GM19023 (cell line): ENCODE data around the gene SLC16A3.
"Not testable (repeated sequence)": the region's sequence is repeated elsewhere in the genome, so short reads cannot be mapped to it uniquely, and the experiment has no call there.

ENCODE experiments used
- ATAC-seq: cut with Tn5 transposase; IDR thresholded peaks from one replicate; pipeline ENCODE4 v1.9.1; 2021; ENCODE audit warnings: mild to moderate bottlenecking, moderate library complexity; ENCODE audit not compliant: unreplicated experiment

The SLC16A3 gene

DNA sequence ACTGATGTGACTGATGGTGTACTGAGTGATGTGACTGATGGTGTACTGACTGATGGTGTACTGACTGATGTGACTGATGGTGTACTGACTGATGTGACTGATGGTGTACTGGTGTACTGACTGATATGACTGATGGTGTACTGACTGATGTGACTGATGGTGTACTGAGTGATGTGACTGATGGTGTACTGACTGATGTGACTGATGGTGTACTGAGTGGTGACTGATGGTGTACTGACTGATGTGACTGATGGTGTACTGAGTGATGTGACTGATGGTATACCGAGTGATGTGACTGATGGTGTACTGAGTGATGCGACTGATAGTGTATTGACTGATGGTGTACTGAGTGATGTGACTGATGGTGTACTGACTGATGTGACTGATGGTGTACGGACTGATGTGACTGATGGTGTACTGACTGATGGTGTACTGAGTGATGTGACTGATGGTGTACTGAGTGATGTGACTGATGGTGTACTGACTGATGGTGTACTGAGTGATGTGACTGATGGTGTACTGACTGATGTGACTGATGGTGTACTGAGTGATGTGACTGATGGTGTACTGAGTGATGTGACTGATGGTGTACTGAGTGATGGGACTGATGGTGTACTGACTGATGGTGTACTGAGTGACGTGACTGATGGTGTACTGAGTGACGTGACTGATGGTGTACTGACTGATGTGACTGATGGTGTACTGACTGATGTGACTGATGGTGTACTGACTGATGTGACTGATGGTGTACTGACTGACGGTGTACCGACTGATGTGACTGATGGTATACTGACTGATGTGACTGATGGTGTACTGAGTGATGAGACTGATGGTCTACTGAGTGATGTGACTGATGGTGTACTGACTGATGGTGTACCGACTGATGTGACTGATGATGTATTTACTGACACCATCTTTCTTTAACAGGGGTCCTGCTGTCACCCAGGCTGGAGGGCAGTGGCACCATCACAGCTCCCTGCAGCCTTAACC, 31.4 kb downstream of the SLC16A3 start:
- ATAC-seq = not testable (repeated sequence)

DNA sequence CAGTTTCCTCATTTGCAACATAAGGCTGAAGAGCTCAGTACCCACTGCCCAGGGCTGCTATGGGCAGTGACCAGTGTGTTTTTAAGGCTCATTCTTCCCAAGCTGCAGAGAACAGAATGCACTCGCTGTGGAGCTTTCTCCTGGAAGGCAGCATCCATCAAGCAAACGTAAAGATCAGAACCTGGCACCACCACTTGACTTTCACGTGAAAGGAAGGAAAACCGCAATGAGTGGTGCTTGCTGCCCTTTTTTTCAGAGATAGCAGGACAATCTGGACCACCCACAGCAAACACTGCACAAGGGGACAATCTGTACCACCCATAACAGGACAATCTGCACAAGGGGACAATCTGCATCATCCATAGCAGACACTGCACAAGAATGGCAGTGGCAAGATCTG, 33.5 kb downstream of the SLC16A3 start:
- ATAC-seq = no peak

DNA sequence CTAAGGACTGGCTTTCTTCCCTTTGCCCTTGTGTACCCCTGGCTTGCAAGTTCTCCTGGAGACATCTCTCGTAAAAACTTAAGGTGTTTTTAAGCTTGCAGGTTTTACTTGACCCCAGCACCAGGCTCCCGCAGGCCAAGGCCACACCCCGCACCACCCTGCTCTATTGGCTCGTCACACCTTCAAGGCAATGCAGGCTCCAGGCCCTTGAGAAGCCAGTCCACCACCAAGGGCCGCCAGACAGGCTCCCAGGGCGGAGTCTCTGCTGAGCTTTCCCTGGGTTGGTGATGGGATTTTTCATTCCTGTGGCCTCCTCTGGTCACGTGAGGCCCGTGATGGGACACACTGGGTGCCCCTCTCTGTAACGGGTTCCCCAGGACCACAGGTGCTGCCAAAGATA, 34.8 kb downstream of the SLC16A3 start:
- ATAC-seq = no peak

DNA sequence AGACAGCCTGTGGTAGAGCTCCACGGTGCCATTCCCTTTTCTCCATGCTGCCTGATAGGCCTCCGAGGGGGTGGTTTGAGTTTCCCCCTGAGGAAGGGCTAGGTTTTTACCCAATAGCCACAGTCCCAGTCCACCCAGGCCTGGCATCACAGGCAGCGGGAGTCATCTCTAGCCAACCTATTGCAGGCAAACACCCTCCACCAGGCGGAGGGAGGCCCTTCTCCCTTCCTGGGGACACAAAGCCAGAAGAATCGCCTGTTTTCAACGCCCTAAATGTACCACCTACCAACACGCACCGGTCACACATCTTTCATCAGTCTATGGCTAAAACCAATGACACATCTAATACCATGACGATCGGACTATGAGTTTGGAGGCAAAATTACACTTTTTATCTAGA, 37.3 kb downstream of the SLC16A3 start:
- no peak for ATAC-seq

DNA sequence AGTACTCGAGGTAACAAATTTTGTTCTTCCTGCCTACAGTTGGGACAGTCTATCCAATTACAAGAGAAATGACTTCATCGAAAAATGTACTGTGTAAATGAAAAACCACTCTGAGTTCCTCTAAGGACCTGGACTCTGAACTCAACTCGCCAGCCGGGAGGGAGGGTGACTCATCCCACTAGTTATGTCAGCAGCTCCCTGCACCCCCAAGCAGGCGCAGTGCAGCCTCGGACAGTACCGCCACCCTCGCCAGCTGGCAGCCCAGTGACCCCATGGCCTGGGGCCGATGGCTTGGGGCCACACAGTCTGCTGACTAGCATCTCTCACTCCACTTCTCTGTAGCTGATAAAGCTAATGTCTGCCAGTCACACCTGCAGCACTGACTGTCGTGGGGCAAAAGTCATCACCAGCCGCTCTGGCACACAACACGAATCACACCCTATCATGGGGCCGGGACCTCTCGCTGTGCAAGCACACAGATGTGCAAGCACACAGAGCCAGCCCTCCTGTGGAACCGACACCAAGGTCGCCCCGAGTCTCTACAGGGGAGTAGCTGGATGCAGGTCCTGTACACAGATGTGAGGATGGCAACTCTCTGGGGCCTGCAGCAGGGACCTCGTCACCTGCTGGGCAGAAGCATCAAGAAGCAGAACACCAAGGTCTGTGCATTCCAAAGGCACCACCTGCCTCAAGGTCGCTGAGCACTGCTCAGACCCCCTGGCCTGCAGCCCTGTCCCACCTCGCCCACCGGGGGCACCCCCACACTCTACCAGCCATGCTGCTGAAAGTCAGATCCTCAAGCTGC, 38.9 kb downstream of the SLC16A3 start:
- no peak for ATAC-seq

DNA sequence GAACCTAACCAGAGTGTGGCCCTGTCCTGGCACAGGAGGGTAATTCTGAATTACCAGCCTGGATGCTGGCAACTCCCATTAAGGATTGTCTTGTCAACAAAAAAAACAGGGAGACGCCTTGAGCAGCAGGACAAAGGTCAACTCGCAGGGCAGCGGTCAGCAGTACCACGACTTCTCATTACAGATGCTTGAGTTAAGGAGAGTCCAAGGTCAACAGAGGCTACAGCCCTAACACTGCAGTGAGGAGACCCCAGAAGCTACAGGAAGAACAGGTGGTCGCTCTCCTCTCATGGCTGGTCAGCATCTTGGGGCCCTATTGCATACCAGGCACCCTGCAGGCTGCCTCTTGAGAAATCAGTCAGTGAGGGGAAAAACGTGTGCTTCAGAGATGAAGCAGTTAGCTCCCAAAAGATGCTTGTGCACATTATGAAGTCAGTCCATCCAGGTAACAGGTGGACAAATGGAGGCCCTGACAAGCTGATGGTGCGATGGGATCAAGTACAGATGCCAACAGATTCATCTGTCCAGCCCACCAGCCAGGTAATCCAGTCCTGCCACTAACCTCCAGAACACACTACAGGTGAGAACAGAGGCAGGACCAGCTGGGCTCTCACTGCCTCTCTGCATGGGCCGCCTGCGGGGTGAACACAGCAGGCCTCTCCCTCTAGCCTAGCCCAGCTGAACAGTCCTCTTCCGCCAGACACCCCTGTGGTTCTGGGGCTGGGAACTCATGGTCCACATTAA, 40.5 kb downstream of the SLC16A3 start:
- no peak for ATAC-seq

DNA sequence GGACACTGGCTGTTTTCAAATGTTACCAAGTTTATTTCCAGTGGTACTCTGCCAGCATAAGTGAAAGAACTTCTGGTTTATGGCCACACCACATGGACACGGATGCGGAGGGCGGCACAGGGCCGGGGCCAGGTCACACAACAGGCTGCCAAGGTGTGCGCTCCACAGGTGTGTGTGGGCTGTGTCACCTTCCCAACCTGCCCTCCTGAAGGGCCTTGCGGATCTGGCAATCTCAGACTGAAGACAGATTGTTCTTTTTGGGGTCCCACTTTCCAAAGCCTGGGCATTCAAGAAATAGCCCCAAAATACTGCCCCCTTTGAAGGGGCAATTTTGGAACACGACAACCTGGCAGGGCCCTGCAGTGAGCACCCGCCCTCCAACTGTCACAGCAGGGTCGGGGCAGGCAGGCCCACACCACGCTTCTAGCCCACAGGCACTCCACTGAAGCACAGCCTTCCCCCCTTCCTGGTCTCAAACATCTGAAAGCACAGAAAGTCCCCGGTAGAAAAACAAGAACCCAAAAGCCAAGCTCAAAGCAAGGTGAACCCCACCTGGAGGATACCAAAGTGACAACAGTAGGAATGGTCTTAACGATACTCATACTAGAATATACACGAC, 41.1 kb downstream of the SLC16A3 start:
- ATAC-seq = no peak

DNA sequence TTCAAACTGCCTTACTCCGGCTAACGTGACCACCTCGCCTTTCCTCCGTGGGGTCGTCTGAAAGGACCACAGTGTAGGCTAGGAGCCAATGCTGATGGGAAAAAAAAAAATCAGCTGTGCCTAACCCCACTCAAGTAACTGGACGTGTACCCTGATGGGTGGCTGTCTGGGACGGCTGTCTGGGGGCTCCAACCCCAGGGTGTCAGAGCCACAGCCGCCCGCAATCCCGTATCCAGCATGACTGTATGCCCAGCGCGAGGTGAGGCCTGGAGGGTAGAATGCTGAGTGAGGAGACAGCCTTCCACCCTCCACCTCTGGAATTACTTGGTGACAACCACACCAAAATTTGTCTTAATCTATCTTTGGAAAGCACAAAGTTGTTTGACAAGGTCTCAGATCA, 41.8 kb downstream of the SLC16A3 start:
- ATAC-seq = no peak

DNA sequence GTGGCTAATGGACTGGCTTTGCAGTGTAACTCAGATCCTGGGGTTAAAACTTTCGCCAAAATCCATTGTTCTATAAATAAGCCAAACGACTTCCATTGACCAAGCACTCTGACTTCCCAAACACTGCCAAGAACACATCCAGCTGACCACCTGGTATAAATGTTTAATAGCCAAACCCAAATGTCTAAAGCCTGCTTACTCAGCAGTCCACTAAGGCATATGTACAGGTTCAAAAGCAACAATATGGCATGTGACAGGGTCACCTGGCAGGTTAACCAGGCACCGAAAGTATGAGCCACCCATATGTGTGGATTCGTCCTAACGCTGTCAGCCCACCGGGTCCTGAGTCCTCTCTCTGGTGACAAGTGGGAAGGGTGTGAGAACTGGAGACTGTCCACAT, 42.6 kb downstream of the SLC16A3 start:
- no peak for ATAC-seq

DNA sequence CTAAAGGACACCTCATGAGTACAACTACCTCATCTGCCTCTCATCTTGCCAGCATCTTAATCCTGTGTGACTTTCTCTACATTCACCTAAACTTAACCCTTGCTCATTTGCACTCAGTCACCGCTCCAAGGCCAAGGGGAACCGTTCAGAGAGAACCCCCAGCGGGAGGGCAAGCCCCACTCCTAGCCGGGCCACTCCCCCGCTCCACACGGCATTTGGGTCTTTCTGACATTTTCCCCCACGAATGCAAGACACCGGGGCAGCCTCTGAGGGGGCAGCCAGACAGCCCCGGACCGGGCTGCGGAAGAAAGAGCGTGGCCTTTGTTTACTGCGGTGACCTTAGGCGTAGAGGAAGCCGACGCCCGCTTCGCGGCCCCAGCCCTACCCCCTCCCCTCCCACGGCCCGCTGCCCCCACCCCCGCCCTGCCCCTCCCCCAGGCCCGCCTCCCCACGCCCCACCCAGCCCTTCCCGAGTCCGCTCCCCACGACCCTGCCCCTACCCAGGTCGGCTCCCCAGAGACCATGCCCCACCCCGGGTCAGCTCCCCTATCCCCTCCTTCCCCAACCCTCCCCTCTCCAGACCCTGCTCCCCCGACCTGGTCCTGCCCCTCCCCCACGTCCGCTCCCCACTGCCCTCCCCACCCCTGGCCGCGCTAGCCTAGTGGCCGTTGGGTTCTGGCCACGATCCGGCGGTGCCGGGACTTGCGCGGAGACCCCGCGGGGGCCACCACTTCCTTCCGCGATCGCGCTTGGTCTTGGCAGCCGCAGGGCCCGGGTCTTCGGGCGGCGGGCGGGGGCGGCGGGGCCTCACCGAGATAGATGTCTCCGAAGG, 43.9 kb downstream of the SLC16A3 start:
- peak; percentile 20 for ATAC-seq

DNA sequence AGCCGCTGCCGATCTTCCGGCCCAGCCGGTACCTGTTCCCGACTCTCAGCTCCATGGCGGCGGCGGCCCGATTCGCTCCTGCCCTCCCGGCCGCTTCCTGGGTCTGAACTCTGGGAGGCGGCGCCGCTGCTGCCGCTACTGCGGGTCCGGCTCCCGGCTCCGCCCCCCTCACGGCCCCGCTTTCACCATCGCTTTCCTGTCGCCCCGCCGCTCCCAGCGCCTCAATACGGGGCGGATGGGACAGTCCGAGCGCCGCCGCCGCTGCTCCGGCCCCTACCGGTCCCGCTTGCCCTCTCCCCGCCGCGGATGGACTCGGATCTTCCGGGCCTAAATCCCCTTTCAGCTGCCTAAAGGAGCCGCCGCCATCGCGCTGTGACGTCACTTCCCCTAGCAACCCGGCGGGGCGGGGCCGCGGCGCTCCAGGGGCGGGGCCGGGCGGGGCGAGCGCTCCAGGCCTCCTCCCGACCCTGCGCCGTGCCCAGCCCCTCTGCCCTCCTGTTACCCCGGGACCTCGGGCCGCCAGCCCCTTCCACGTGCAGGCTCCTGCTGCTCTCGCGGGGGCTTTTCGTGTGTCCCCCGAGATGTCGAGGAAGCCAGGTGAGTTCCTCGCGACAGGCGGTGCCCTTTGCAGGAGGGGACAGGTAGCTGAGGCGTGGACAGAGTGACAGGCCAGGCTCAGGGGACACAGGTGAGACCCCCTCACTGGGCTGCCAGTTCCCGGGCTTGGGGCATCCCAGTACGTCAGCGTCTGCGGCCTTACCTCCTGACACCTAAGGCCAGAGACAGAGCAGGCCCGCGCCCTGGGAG, 44.7 kb downstream of the SLC16A3 start, which contains the start of gene CSNK1D:
TSS of gene CSNK1D (minus strand) at position 374 of the 807 bp plus-strand sequence. CDS start at position 55, 319 bp downstream.
- ATAC-seq = peak; percentile 74

DNA sequence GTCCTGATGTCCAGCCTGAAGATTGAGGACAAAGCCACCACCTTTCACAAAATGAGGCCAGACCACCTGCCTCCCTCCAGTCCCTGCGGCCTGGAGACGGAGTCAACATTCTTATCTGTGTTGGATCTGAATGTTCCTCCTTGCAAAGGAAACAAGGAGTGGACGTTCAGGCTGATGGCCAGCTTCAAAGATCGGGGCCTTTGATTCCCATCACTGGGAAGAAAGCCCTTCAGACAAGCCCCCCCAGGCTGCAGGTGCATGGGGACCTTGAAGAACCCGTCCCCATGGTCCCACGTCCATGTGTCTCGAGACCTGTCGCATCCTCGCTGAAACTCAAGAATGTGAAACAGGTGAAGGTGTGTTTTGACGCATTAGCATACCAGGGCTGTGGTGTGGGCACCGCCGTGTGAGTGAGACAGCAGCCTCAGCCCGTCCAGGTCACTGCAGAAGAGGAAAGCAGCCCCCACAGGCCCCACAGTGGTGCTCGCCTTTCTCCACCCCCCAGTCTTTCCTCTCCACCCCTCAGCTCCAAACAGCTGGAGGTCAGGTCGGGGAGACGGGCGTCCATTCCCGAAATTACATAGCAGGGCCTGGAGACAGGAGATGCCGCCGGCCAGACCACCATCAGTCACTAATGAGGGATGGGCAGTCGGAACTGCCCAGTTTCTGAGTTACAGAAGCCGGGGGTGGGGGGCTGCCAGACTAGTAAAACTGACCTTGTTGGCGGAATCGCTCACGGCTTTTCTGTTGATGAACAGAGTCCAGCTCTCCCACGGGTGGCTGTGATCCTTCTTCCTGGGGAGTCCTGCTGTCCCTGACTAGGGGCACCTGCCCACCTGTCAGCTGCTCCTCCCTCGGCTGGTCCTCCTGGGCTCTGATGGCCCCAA, 45.5 kb downstream of the SLC16A3 start:
- ATAC-seq = no peak

DNA sequence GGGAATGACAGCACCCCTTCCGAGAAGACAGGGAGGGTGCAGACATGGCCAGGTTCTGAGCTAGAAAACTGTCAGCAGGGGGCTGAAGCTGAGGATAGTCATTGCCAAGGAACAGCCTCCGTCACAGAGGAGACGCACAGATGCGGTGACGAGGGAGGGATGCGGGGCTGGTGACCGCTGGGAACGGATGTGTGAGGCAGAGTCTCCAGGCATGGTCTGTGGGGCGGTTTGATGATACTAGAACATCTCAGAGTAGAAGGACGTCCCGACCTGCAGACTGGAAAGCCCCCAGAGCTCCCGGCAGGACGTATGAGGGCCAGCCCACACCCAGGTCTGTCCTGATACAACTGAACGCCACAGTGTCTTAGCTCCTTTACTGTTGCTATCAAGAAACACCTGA, 46.5 kb downstream of the SLC16A3 start:
- no peak for ATAC-seq

DNA sequence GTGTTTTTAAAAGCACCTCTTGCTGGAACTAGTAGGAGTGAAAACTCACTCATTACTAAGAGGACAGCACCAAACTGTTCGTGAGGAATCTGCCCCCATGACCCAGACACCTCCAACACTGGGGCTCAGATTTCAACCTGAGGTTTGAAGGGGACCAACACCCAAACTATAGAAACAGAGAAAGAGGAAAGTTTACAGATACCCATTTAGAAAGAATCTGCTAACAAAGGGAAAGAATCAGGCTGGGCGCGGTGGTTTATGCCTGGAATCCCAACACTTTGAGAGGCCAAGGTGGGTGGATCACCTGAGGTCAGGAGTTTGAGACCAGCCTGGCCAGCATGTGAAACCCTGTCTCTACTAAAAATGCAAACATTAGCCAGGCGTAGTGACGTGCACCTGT, 48.1 kb downstream of the SLC16A3 start:
- no peak for ATAC-seq

DNA sequence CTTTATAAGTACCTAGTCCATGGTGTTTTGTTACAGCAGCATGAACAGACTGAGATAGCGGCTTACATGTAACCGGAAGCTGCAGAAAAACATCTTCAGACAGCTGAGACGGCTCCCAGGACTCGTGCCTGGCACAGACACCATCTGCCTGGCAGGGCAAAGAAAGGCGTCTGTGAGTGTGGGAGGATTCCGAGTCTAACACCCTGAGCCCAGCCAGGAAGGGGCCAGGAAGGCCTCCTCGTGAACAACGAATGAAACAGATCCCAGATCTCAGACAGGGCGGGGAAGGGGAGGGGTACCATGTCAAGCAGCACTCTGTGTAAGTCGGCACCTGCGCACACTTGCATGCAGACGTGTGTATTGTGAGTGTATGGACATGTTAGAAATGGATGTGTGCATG, 49.0 kb downstream of the SLC16A3 start:
- no peak for ATAC-seq

DNA sequence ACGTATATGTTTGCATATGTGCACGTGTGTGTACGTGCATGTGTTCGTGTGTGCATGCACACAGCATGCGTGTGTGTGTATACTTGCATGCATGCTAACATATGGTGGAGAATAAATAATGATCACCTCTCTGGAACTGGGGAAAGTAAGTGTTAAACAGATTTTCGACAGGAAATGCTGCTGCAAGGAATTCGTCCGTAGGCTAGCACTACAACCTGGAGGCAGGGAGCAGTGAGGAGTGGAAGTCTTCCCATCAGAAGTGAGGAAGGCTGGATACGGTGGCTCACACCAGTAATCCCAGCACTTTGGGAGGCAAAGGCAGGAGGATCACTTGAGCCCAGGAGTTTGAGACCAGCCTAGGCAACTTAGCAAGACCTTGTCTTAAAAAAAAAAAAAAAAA, 49.5 kb downstream of the SLC16A3 start:
- ATAC-seq = no peak

DNA sequence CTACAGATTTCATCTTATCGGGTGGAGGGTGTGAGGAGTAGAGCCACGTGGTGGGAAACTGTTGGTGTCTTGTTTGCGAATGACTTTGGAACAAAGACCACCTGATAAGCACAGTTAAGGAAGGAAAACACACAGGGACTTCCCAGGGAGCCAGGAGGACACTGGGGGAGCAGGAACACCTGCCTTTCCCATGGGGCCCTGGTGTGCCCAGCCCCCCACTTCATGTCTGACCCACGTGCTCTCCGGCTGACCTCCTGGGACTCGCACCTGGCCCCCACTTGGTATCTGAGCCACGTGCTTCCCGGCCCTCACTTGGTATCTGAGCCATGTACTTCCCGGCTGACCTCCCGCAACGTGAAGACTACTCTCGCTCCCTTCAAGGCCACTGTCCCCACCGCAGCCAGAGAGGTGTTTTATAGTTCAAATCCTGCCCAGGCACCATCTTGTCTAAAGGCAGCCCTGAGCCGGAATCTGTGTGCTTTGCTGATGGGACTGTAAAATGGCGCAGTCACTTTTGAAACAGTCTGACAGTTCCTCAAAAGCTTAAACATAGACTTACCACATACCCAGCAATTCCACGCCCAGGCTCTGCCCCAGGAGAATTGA, 50.0 kb downstream of the SLC16A3 start:
- ATAC-seq = no peak

DNA sequence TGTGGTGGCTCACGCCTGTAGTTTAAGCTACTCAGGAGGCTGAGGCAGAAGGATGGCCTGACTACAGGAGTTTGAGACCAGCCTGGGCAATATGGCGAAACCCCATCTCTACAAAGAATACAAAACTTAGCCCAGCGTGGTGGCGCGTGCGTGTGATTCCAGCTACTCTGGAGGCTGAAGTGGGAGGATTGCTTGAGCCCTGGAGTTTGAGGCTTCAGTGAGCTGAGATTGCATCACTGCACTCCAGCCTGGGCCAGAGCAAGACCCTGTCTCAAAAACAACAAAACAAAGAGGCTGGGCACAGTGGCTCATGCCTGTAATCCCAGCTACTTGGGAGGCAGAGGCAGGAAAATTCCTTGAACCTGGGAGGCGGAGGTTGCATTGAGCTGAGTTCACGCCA, 51.7 kb downstream of the SLC16A3 start:
- no peak for ATAC-seq
